ENCODE measurements around the gene FRMD4B.

- no peak for TF ChIP-seq CTCF (conservative IDR thresholded peaks at IDR 0.05; ENCODE audit: low read length)
- no peak for TF ChIP-seq EZH2phosphoT487 (IDR thresholded peaks at IDR 0.05; ENCODE audit: borderline replicate concordance, low read depth, low read length)
These were observed 119.3 kb downstream of the FRMD4B start for GRCh38 chr3:69266585-69266984.

All from OCI-LY7 (cell line).